NCI-H526 (cell line): Measurements from ENCODE around the gene WDR18.
A peak's percentile ranks its signal among the peaks of the same experiment; 100 is the strongest.

Experiments used
- DNase-seq, 2 experiments: peaks; one replicate each; lab custom pipeline; 2025; lab: John Stamatoyannopoulos, UW

WDR18 gene

DNA sequence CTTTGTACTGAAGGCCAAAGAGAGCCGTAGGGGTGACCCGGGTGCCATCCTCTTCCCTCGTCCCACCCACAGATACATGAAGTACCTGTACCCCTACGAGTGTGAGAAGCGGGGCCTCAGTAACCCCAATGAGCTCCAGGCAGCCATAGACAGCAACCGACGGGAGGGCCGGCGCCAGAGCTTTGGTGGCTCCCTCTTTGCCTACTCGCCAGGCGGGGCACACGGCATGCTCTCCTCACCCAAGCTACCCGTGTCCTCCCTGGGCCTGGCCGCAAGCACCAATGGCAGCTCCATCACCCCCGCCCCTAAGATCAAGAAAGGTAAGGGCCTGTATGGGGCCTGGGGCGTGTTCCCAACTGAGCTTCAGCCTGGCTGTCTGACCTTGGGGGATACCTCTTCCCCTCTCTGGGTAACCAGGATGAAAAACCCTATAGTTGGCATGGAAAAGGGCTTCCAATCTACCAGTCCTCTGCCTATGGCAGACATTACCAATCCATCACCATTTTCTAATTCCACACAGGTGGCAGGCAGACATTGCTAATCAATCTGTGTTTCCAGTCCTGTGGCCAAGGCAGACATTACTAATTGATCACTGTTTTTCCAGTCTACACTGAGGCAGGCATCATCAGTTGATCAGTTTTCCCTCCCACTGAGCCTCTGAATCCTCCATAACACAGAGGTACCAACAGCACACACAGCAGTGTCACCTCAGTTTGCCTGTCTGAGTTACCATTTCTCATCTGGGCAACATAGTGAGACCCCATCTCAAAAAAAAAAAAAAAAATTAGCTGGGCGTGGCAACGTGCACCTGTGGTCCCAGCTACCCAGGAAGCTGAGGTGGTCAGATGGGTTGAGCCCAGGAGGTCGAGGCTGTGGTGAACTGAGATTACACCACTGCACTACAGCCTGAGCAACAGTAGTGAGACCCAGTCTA is 19.1 kb upstream of the WDR18 start:
- peak in 1 of 2 experiments; percentile 22 for DNase-seq

DNA sequence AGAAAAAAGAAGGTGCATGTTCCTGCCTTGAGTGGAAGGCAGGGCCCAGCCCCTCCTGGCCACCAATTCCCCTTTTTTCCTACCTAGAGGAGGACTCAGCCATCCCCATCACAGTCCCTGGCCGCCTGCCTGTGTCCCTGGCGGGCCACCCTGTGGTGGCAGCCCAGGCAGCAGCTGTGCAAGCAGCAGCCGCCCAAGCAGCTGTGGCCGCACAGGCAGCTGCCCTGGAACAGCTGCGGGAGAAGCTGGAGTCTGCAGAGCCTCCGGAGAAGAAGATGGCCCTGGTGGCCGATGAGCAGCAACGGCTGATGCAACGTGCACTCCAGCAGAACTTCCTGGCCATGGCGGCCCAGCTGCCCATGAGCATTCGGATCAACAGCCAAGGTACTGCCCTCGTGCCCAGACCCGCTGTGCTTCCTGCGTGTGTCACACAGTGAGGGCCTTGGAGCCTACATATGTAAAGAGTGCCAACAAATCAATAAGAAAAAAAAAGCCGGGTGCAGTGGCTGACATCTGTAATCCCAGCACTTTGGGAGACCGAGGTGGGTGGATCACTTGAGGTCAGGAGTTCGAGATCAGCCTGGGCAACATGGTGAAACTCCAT is 17.6 kb upstream of the WDR18 start:
- no peak for DNase-seq

GRCh38 chr19:970695-971094 is 13.4 kb upstream of the WDR18 start:
- DNase-seq, result no peak

DNA sequence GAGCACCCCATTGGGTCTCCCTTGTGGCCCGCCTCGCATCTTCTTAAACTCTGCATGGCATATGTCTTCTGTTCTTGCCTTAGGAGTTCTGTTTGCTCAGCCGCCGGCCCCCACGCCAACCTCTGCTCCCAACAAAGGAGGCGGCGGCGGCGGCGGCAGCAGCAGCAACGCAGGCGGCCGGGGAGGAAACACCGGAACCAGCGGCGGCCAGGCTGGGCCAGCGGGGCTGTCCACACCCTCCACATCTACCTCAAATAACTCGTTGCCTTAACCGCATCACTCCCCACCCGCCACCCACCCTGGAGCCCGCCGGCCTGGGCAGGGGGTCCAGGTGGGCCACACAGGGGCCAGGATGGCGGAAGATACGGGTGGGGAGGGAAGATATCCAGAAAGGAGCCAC is 12.3 kb upstream of the WDR18 start:
- DNase-seq, result no peak

DNA sequence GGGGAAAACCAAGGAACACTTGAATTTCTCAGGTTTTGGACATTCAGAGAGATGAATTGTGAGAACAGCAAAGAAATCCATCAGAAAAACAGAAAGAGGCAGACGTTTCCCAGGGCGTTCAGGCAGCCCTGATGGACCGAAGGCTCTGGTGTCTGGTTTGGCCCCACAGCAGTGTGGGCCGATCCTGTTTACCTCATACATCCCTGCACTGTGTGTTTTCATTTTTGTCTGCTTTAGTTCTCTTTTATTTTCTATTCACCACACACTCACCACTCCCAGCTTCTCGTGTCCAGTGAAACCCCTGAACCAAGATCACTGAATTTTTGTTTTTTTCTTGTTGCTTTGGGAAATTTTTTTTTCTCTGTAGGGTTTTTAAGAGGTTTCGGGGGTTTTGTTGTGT is 11.9 kb upstream of the WDR18 start:
- no peak for DNase-seq

GRCh38 chr19:973726-974563 is 10.2 kb upstream of the WDR18 start:
- no peak for DNase-seq

DNA sequence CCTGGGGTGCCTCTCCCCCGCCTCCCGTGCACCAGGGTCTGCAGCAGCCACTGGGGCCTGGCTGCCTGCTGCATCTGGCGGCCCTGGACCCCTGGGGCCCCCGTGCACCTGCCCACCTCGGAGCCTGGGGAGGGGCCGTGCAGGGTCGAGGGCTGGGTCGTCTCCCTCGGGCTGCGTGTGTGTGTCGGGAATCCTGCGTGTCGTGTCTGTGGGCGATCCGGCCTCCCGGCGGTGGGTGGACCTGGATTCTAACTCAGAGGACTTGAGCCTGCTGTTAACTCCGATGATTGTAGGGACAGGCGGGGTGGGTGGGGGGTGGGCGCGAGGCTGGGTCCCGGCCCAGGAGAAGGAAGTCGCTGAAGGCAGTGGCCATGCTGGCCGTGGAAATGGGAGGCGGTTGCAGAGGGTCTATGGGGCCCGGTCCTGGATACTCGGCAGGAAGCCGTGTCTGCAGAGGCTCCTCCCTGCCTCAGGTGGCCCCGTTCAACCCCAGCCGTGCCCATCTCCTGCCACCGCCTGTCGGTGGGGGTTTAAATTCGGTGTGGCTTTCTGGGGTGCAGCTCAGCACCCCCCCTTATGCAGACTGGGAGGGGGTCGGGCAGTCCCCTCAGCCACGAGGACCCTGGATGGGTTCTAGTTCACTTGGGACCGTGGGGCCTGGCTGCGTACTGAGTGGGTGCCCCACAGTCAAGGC is 9.4 kb upstream of the WDR18 start:
- no peak for DNase-seq

DNA sequence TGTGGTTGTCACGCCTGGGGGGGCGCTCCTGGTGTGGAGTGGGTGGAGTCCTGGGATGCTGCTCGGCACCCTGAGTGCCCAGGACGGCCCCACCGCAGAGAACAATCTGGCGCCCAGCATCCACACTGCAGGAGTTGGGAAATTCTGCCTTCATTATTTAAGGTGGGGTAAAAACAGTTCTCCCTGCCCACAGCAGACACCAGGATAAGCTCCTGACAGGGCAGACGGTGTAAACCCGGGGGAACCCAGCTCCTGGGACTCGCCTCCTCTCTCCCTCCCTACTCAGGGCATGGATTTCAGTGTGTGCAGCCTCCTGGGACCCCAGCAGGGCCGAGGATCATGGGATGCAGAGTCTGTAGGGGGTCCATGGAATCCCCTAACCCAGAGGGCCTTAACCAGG is 7.7 kb upstream of the WDR18 start:
- DNase-seq, result no peak

- no peak for DNase-seq
Observed at GRCh38 chr19:977058-977464, 7.1 kb upstream of the WDR18 start.

GRCh38 chr19:979318-979741 is 4.8 kb upstream of the WDR18 start:
- no peak for DNase-seq

DNA sequence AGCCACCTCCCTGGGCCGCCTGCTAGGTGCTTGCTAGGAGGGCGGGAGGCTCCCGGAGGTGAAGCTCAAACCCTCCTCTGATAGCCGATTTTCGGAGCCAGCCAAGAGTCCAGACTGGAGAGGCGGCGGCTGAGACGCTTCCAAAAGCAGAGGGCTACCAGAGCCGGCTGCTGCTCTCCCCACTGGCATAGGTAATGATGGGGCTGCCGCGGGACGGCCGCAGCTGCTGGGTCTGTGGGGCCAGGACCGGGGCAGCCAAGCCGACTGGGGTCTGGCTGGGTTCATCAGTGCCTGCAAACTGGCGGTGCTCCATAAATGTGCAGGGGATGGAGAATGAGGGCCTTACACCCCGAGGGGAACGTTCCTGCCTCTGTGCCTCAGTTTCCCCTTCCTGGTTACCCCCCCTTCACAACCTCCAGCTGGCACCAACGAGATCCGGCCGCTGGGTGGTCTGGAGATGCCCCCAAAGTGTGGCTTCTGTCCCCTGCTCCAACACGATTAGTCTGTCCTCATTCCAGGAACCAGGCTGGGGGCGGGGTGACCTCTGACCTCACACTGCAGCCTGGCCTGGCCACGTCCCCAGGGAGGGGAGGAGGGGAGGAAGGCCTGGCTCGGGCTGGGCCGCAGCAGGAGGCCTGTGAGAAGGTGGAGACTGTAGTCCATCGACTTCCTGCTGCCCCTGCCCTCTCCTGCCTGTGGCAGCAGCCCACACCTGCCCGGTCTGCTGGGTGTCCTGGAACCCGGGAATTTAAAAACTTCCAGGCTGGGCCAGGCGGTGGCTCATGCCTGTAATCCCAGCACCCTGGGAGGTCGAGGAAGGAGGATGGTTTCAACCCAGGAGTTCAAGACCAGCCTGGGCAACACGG is 3.8 kb upstream of the WDR18 start:
- DNase-seq, result no peak

GRCh38 chr19:982567-983170 is 1.5 kb upstream of the WDR18 start:
- DNase-seq, result peak in 1 of 2 experiments; percentile 69

DNA sequence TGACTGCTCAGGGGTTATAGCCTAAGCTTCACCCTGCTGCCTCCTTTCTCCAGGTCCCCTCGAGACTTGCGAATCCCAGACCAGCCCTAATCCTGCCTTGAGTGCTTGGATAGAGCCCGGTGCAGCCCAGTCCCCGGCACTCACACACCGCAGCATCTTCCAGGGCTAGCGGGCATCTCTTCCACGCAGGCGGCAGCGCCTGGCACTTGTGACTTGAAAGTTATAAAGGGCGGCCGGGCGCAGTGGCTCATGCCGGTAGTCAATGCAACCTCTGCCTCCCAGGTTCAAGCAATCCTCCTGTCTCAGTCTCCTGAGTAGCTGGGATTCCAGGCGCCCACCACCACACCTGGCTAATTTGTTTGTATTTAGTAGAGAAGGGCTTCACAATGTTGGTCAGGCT is 1.9 kb downstream of the WDR18 start:
- no peak for DNase-seq

GRCh38 chr19:988081-988480 is 3.9 kb downstream of the WDR18 start:
- DNase-seq, result no peak

GRCh38 chr19:988510-988909 is 4.4 kb downstream of the WDR18 start:
- no peak for DNase-seq

DNA sequence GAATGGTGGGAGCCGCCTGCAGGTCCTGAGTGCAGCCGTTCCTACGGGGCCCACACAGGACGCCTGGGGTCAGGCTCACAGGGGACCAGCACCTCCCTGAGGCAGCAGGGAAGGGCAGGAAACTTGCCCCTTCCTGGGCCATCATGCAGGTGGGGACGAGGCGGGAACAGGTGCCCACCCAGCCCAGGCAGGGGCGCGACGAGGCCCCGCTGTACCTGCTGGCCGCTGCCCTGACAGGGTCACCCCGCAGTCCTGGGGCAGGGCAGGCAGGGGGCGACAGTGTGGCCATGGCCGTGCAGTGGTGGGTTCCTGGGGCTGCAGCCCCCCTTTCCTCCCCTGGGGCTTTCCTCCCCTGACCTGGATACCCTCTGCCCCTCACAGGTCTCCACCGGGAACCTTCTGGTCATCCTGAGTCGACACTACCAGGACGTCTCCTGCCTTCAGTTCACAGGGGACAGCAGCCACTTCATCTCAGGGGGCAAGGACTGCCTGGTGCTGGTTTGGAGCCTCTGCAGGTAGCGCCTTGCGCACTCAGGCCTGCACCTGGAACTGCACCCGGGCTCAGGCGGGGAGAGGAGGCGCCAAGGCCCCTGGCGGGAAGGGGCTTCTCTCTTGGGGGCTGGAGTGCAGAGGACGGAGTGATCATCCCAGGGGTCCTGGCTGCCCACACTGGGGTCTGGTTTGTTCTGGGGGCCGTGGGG is 5.4 kb downstream of the WDR18 start:
- no peak for DNase-seq

DNA sequence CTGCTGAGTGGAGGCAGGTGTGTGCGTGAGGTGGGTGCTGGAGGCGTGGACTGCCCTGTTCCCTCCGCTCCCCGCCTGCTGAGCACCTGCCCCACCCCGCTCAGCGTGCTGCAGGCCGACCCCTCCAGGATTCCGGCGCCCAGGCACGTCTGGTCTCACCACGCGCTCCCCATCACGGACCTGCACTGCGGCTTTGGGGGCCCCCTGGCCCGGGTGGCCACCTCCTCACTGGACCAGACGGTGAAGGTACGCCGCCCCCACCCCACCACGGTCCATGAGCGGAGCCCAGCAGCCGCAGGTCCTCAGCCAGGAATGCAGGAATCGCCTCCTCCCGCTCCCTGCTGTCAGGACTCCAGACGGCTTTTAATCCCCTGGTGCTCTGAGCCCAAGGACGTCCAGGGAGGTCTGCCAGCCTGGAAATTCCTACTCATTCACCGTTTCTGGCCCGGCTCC is 6.0 kb downstream of the WDR18 start:
- no peak for DNase-seq

GRCh38 chr19:990746-991145 is 6.6 kb downstream of the WDR18 start:
- DNase-seq, result no peak

- DNase-seq, result no peak
Observed at GRCh38 chr19:991174-991931, 7.2 kb downstream of the WDR18 start.
